Activated naive CD4-positive, alpha-beta T cell treated with anti-CD3 and anti-CD28 coated beads, Interleukin-2, amount 10 ng/mL, durations not matched to agents 7 days and 5 days (primary cell): ENCODE data around the gene MVK.

Experiments used
- CTCF ChIA-PET: fragments of 350-600 bp; sonication (Branson Sonifier 250); formaldehyde crosslinking; loops from one replicate; lab custom pipeline; 2021; ENCODE audit warnings: antibody characterized with exemption; lab: Charles Lee
- DNase-seq: peaks from one replicate; pipeline ENCODE4 v3.0.0-alpha.2; 2020
- H3K27ac Mint-ChIP-seq: one replicate; pipeline ENCODE4 v1.8.0; 2021; ENCODE audit warnings: mild to moderate bottlenecking, moderate library complexity, mixed read lengths
- H3K27me3 Mint-ChIP-seq: one replicate; pipeline ENCODE4 v1.8.0; 2021; ENCODE audit warnings: mild to moderate bottlenecking, mixed read lengths
- H3K36me3 Mint-ChIP-seq: one replicate; pipeline ENCODE4 v1.8.0; 2021; ENCODE audit warnings: mixed read lengths
- H3K4me1 Mint-ChIP-seq: one replicate; pipeline ENCODE4 v1.8.0; 2021; ENCODE audit warnings: mixed read lengths
- H3K4me3 Mint-ChIP-seq: one replicate; pipeline ENCODE4 v1.8.0; 2021; ENCODE audit warnings: mild to moderate bottlenecking, moderate library complexity, mixed read lengths
- H3K9me3 Mint-ChIP-seq: one replicate; pipeline ENCODE4 v1.8.0; 2021; ENCODE audit warnings: mixed read lengths

Gene MVK

GRCh38 chr12:109553483-109553882, 20.1 kb upstream of the MVK start:
- Mint-ChIP-seq H3K27me3 (peaks cover 37% of the 10 kb centered on the region), H3K27ac (no peak overlapping the region), H3K9me3 (no peaks in the 10 kb centered on the region), H3K36me3 (no peaks in the 10 kb centered on the region), H3K4me1 (no peaks in the 10 kb centered on the region), H3K4me3 (no peak overlapping the region)
- CTCF ChIA-PET, result no interaction called here
- DNase-seq, result no peak

DNA sequence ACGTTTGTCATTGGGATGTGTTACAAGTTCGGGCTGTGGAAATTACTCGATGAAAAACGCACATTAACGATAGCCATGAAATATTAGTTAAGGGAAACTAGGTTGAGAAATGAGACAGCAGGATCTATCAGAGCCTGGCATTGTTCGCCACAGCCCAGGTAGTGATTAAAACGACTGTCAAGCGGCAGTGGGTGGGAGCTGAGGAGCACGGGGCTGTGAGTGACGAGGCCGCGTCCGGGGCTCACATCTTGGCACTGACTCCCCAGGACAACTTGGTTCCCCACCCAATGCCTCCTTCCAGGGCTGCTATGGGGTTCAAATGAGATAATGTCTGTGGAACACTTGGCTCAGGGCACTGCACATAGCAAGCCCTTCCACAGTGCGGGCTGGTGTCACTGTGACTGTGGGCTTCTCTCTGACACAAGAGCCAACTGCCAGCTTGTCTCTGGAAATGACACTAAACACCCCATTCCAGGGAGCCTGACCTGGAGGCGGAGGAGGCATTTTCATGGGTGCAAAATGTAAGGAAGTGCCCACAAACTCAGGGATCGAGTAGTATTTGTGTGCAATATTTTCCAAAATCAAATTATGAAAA, 19.6 kb upstream of the MVK start:
- CTCF ChIA-PET, result no interaction called here

DNA sequence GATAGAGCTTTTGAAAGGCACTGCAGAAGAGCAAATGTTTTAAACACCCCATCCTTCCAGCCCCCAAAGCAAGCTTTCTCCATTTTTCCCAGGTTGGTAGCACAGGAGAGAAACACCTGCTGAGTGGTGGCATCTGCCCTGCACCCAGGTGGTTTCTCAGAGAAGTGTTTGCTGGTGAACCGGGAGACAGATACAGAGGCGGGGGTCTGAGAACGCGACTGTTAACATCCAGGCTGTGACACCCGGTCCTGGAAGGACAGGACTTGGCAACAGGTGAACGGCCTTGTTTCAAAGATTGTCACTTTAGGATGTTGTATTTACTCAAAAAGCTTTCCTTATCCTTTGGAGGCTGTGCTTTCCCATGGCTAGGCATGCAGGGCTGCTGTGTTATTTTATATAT, 18.8 kb upstream of the MVK start:
- Mint-ChIP-seq H3K4me1 (no peaks in the 10 kb centered on the region), H3K4me3 (no peak overlapping the region), H3K27me3 (peaks cover 29% of the 10 kb centered on the region), H3K36me3 (no peaks in the 10 kb centered on the region), H3K27ac (no peak overlapping the region), H3K9me3 (no peaks in the 10 kb centered on the region)
- DNase-seq, result no peak
- CTCF ChIA-PET, result interaction anchor here (0.8 kb wide), 1 partner anchor 43 kb away, joined by 3 read pairs; no protein-coding TSS in a partner anchor

More for the DNA sequence above, 19.6 kb upstream of the MVK start:
- Mint-ChIP-seq H3K36me3 (no peaks in the 10 kb centered on the region), H3K9me3 (no peaks in the 10 kb centered on the region), H3K27ac (no peak overlapping the region), H3K27me3 (peaks cover 33% of the 10 kb centered on the region), H3K4me1 (no peaks in the 10 kb centered on the region), H3K4me3 (no peak overlapping the region)
- no peak for DNase-seq

GRCh38 chr12:109555431-109556315, 17.9 kb upstream of the MVK start:
- Mint-ChIP-seq H3K4me1 (no peaks in the 10 kb centered on the region), H3K27me3 (peaks cover 20% of the 10 kb centered on the region), H3K27ac (no peak overlapping the region), H3K4me3 (no peak overlapping the region), H3K9me3 (no peaks in the 10 kb centered on the region), H3K36me3 (no peaks in the 10 kb centered on the region)
- no peak for DNase-seq
- CTCF ChIA-PET, result interaction anchor here (0.8 to 1.4 kb wide), 2 partner anchors 10 to 42 kb away, joined by 3 read pairs; no protein-coding TSS in a partner anchor

DNA sequence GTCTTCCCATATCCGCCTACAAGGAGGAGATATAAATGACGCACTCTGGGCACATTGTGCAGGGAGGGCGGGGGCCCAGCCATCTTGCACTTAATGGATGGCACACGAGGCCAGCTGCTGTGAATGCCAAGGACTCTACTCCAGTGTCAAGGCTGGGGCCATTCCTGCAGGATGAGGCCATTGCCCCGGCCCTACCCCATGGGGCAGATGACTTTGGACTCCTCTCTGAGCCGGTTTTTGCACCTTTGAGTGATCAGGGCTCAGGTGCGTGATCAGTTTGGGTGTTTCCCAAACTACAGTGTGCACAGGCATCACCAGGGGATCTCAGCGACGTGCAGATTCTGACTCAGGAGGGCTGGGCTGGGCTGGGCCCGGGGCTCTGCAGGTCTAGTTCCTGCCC, 16.4 kb upstream of the MVK start:
- CTCF ChIA-PET, result interaction anchor here (0.7 kb wide), 1 partner anchor 62 kb away, joined by 3 read pairs; no protein-coding TSS in a partner anchor
- DNase-seq, result no peak
- H3K4me3 Mint-ChIP-seq, result no peak overlapping the region
- no peak overlapping the region for H3K27ac Mint-ChIP-seq
- H3K36me3 Mint-ChIP-seq, result peaks cover 14% of the 10 kb centered on the region
- peaks cover 11% of the 10 kb centered on the region for H3K27me3 Mint-ChIP-seq
- H3K4me1 Mint-ChIP-seq, result no peaks in the 10 kb centered on the region
- H3K9me3 Mint-ChIP-seq, result peaks cover 7% of the 10 kb centered on the region

GRCh38 chr12:109557805-109558204, 15.8 kb upstream of the MVK start:
- CTCF ChIA-PET, result no interaction called here
- H3K4me1 Mint-ChIP-seq, result no peaks in the 10 kb centered on the region
- H3K27ac Mint-ChIP-seq, result no peak overlapping the region
- H3K27me3 Mint-ChIP-seq, result peaks cover 7% of the 10 kb centered on the region
- no peak for DNase-seq
- H3K36me3 Mint-ChIP-seq, result peaks cover 19% of the 10 kb centered on the region
- no peak overlapping the region for H3K4me3 Mint-ChIP-seq
- H3K9me3 Mint-ChIP-seq, result peaks cover 11% of the 10 kb centered on the region

DNA sequence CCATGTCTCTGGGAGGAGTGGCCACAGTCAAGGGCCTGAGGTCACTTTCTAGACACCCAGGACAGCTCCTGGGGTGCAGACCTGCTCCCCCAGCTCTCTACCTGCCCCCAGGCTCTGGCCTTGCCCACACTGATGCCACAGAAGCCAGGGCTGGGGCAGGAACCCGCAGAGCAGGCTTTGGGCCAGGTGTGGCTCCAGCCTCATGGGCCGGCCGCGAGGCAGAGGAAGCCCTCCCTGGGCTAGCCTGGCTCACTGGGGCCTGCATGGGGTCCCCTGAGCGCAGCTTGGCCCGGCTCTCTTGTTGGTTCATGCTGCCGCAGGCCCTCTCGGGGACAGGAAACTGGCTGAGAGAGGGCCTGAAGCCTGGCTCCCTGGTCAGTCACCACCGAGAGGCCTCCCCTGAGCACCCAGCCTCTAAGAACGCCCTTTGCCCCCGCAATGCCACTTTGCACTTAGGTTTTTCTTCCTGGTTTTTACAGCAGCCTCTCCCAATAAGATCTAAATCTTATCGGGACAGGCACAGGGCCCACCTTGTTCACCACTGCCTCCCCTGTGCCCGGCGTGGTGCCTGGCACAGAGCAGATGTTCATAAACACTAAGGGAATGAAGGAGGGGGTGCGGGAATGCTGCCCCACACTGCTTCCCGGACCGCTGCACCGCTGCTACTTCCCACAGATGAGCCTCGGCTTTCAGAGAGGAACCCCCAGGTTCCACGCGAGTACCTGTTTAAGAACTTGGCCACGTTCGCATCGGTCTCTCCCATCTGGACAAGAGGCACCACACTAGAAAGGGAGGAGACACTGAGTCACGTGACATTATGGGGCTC, 15.0 kb upstream of the MVK start:
- Mint-ChIP-seq H3K27me3 (no peaks in the 10 kb centered on the region), H3K9me3 (peaks cover 11% of the 10 kb centered on the region), H3K36me3 (peaks cover 24% of the 10 kb centered on the region), H3K4me3 (no peak overlapping the region), H3K4me1 (no peaks in the 10 kb centered on the region), H3K27ac (no peak overlapping the region)
- CTCF ChIA-PET, result no interaction called here
- DNase-seq, result no peak

- Mint-ChIP-seq H3K36me3 (peaks cover 30% of the 10 kb centered on the region), H3K27ac (no peak overlapping the region), H3K4me1 (no peaks in the 10 kb centered on the region), H3K27me3 (no peaks in the 10 kb centered on the region), H3K9me3 (peaks cover 11% of the 10 kb centered on the region), H3K4me3 (no peak overlapping the region)
- CTCF ChIA-PET, result interaction anchor here (1.2 kb wide), 1 partner anchor 15 kb away, joined by 3 read pairs; the partner anchor contains the start of gene MVK
- DNase-seq, result no peak
Observed at GRCh38 chr12:109559200-109559505, 14.4 kb upstream of the MVK start.

DNA sequence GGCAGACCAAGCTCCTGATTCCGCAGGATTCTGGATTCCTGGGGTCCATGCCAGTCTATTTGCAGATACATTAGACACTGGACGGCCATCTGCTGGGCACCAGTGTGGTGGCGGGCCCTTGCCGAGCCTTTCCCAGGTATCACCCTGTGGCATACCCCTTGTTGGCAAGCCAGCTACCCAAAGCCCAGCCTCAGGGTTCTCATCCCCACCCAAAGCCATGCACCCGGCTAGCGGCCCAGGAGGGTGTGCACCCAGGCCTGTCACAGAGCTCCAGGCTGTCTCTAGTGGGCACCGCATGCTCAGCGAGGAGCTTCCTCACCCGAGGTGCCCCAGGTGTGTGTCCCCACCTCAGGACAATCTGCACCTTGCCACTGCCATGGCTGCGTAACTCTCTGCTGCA, 14.0 kb upstream of the MVK start:
- Mint-ChIP-seq H3K9me3 (peaks cover 11% of the 10 kb centered on the region), H3K4me3 (no peak overlapping the region), H3K27me3 (no peaks in the 10 kb centered on the region), H3K27ac (no peak overlapping the region), H3K4me1 (no peaks in the 10 kb centered on the region), H3K36me3 (peaks cover 31% of the 10 kb centered on the region)
- DNase-seq, result no peak
- CTCF ChIA-PET, result interaction anchor here (1.2 kb wide), 1 partner anchor 14 kb away, joined by 3 read pairs; the partner anchor contains the start of gene MVK

GRCh38 chr12:109560867-109561710, 12.5 kb upstream of the MVK start:
- Mint-ChIP-seq H3K36me3 (peaks cover 36% of the 10 kb centered on the region), H3K27me3 (no peaks in the 10 kb centered on the region), H3K9me3 (peaks cover 11% of the 10 kb centered on the region), H3K4me3 (no peak overlapping the region), H3K4me1 (no peaks in the 10 kb centered on the region), H3K27ac (no peak overlapping the region)
- CTCF ChIA-PET, result no interaction called here
- no peak for DNase-seq

DNA sequence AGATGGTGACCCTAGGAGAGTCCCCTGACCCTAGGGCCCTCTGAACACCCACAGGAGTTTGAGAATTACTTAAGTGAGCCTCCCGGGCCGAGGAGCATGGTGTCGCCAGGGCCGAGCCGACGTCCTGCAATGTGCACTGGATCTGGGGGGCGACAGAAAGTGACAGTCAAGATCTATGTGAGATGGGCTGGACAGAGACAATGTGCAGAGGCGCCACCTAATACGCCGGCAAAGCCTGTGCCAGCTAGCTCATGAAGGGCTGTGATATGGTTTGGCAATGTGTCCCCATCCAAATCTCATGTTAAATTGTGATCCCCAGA, 11.9 kb upstream of the MVK start:
- CTCF ChIA-PET, result no interaction called here
- Mint-ChIP-seq H3K4me1 (no peaks in the 10 kb centered on the region), H3K27ac (no peak overlapping the region), H3K36me3 (peaks cover 42% of the 10 kb centered on the region), H3K9me3 (peaks cover 11% of the 10 kb centered on the region), H3K4me3 (no peak overlapping the region), H3K27me3 (no peaks in the 10 kb centered on the region)
- DNase-seq, result no peak

GRCh38 chr12:109562871-109563270, 10.7 kb upstream of the MVK start:
- no peaks in the 10 kb centered on the region for H3K4me1 Mint-ChIP-seq
- H3K9me3 Mint-ChIP-seq, result peaks cover 11% of the 10 kb centered on the region
- CTCF ChIA-PET, result no interaction called here
- peaks cover 44% of the 10 kb centered on the region for H3K36me3 Mint-ChIP-seq
- DNase-seq, result no peak
- H3K27me3 Mint-ChIP-seq, result no peaks in the 10 kb centered on the region
- H3K4me3 Mint-ChIP-seq, result no peak overlapping the region
- H3K27ac Mint-ChIP-seq, result no peak overlapping the region

DNA sequence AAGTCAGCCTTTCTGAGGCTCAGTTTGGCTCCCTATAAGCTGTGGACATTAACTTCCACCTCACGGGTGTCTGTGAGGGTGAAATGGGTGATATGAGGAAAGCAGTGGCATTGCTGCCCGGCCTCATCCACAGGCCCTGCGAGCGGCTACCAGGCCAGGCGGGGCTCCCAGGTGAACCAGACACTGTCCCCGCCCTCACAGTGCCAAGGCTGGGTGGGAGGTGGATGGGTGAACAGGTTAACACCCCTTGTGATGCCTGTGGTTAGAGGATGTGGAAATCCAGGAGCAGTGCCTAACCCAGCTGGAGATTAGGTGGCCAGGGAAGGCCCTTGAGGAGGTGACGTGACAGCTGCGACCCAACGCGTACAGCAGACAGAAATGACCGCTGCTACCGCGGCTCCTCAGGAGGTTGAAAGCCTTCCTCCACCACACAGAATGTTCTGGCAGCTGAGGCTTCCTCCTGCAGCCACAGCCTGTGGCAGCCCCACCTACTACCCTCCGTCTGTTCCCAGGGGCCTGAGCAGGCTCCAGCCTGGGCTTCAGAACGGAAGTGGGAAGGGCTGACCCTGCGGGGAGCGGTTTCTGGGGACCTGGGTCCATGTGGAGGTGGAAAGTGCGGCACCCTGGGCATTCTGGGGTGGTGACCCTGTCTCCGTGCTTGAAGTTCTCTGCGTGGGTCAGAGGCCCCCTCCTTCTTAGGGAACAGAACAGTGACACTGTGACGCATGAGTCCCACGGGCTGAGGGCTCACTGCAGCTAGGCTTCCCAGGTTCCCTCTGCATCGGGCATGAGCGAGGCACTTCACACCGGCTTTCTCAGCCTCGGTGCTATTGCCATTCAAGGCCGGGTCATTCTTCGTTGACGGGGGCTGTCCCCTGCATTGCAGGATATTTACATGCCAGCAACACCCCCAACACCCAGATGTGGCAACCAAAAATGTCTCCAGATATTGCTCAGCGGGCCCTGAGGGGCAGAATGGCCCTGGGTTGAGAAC, 10.0 kb upstream of the MVK start:
- peaks cover 44% of the 10 kb centered on the region for H3K36me3 Mint-ChIP-seq
- H3K4me1 Mint-ChIP-seq, result no peaks in the 10 kb centered on the region
- CTCF ChIA-PET, result no interaction called here
- no peak for DNase-seq
- peaks cover 11% of the 10 kb centered on the region for H3K9me3 Mint-ChIP-seq
- no peak overlapping the region for H3K27ac Mint-ChIP-seq
- H3K27me3 Mint-ChIP-seq, result no peaks in the 10 kb centered on the region
- H3K4me3 Mint-ChIP-seq, result no peak overlapping the region
